H9 (cell line): ENCODE results near the gene CPLX4. TPM values are rescaled to one million over a fixed set of nuclear protein-coding genes. Genes with fewer than 3 reads are reported as not detected.

Experiments used
- DNase-seq: peaks from one replicate; pipeline ENCODE4 v3.0.0-alpha.2; 2017
- H2AFZ ChIP-seq: one replicate; pipeline ENCODE4 v1.6.1; 2013; ENCODE audit warnings: mild to moderate bottlenecking, low read length, control low read depth, moderate library complexity
- H2AK5ac ChIP-seq: 2 replicates; pipeline ENCODE4 v1.6.1; 2013; ENCODE audit warnings: low read length, control low read depth, mixed read lengths; ENCODE audit not compliant: insufficient read length
- H2BK120ac ChIP-seq: one replicate; pipeline ENCODE4 v1.6.1; 2013; ENCODE audit warnings: low read depth, mild to moderate bottlenecking, low read length, control low read depth, inconsistent platforms; ENCODE audit not compliant: poor library complexity, severe bottlenecking
- H2BK12ac ChIP-seq: 2 replicates; pipeline ENCODE4 v1.6.1; 2013; ENCODE audit warnings: low read length, control low read depth, mixed read lengths, low read depth; ENCODE audit not compliant: insufficient read length
- H2BK15ac ChIP-seq: 2 replicates; pipeline ENCODE4 v1.6.1; 2013; ENCODE audit warnings: low read depth, low read length, control low read depth
- H2BK20ac ChIP-seq: one replicate; pipeline ENCODE4 v1.6.1; 2013; ENCODE audit warnings: low read depth, mild to moderate bottlenecking, low read length, control low read depth, inconsistent platforms; ENCODE audit not compliant: poor library complexity, severe bottlenecking
- H2BK5ac ChIP-seq: 2 replicates; pipeline ENCODE4 v1.6.1; 2013; ENCODE audit warnings: low read length, control low read depth, mixed read lengths; ENCODE audit not compliant: insufficient read length
- H3K14ac ChIP-seq: 2 replicates; pipeline ENCODE4 v1.6.1; 2013; ENCODE audit warnings: low read length, control low read depth; ENCODE audit not compliant: insufficient read depth
- H3K18ac ChIP-seq: 2 replicates; pipeline ENCODE4 v1.6.1; 2013; ENCODE audit warnings: low read depth, mild to moderate bottlenecking, mixed read lengths, low read length, control low read depth; ENCODE audit not compliant: insufficient read length
- H3K23ac ChIP-seq: 2 replicates; pipeline ENCODE4 v1.6.1; 2013; ENCODE audit warnings: low read length, control low read depth, mixed read lengths, low read depth; ENCODE audit not compliant: insufficient read length
- H3K23me2 ChIP-seq: 2 replicates; pipeline ENCODE4 v1.6.1; 2013; ENCODE audit warnings: low read depth, mild to moderate bottlenecking, mixed read lengths, low read length, control low read depth; ENCODE audit not compliant: insufficient read length, poor library complexity, severe bottlenecking
- H3K27ac ChIP-seq: 2 replicates; pipeline ENCODE4 v1.5.1; 2013; ENCODE audit warnings: low read length, control low read depth, mixed read lengths, low read depth; ENCODE audit not compliant: insufficient read length
- H3K27me3 ChIP-seq: 2 replicates; pipeline ENCODE4 v1.6.1; 2013; ENCODE audit warnings: low read length, control low read depth, inconsistent platforms; ENCODE audit not compliant: insufficient read depth
- H3K4ac ChIP-seq: 2 replicates; pipeline ENCODE4 v1.6.1; 2013; ENCODE audit warnings: low read depth, mild to moderate bottlenecking, control low read depth, inconsistent platforms, low read length, moderate library complexity
- H3K4me1 ChIP-seq: 2 replicates; pipeline ENCODE4 v1.6.1; 2013; ENCODE audit warnings: low read length, control low read depth, inconsistent platforms; ENCODE audit not compliant: insufficient read depth
- H3K4me2 ChIP-seq: 2 replicates; pipeline ENCODE4 v1.6.1; 2013; ENCODE audit warnings: low read length, control low read depth, mixed read lengths; ENCODE audit not compliant: insufficient read length, insufficient read depth
- H3K56ac ChIP-seq: 2 replicates; pipeline ENCODE4 v1.6.1; 2013; ENCODE audit warnings: low read depth, mild to moderate bottlenecking, mixed read lengths, low read length, control low read depth; ENCODE audit not compliant: insufficient read length
- H3K79me1 ChIP-seq: 2 replicates; pipeline ENCODE4 v1.6.1; 2013; ENCODE audit warnings: low read depth, mild to moderate bottlenecking, moderate library complexity, low read length, control low read depth, inconsistent platforms; ENCODE audit not compliant: insufficient read depth, poor library complexity, severe bottlenecking
- H3K79me2 ChIP-seq: 2 replicates; pipeline ENCODE4 v1.6.1; 2013; ENCODE audit warnings: low read length, control low read depth, inconsistent platforms; ENCODE audit not compliant: insufficient read depth
- H3K9ac ChIP-seq: 2 replicates; pipeline ENCODE4 v1.6.1; 2013; ENCODE audit warnings: low read length, control low read depth, mixed read lengths; ENCODE audit not compliant: insufficient read length; ENCODE audit errors: extremely low read depth
- H3K9me3 ChIP-seq: one replicate; pipeline ENCODE4 v1.6.1; 2013; ENCODE audit warnings: low read depth, low read length, inconsistent platforms; ENCODE audit not compliant: control insufficient read depth
- H3T11ph ChIP-seq: one replicate; pipeline ENCODE4 v1.6.1; 2013; ENCODE audit warnings: mild to moderate bottlenecking, low read length, control low read depth, inconsistent platforms
- H4K20me1 ChIP-seq: one replicate; pipeline ENCODE4 v1.6.1; 2013; ENCODE audit not compliant: control insufficient read depth, insufficient read length, insufficient read depth
- H4K5ac ChIP-seq: 2 replicates; pipeline ENCODE4 v1.6.1; 2013; ENCODE audit warnings: low read depth, mild to moderate bottlenecking, mixed read lengths, low read length, control low read depth; ENCODE audit not compliant: insufficient read length
- H4K8ac ChIP-seq: replicated peaks from 2 replicates; pipeline ENCODE4 v1.6.1; 2013; ENCODE audit warnings: low read length, control low read depth, mixed read lengths, low read depth; ENCODE audit not compliant: insufficient read length
- H4K91ac ChIP-seq: 2 replicates; pipeline ENCODE4 v1.6.1; 2013; ENCODE audit warnings: low read depth, mild to moderate bottlenecking, moderate library complexity, mixed read lengths, low read length, control low read depth; ENCODE audit not compliant: insufficient read length
- H3K27ac Mint-ChIP-seq, 3 experiments: 2 replicates in 2 of 3; 3 replicates in 1 of 3; pipeline ENCODE4 v1.8.0; 2020 to 2021; ENCODE audit warnings: mixed read lengths in 3 of 3, mild to moderate bottlenecking in 1 of 3, moderate library complexity in 1 of 3
- H3K27me3 Mint-ChIP-seq: 2 replicates; pipeline ENCODE4 v1.8.0; 2021; ENCODE audit warnings: low read depth, mild to moderate bottlenecking, moderate library complexity, mixed read lengths
- H3K36me3 Mint-ChIP-seq, 3 experiments: 2 replicates in 2 of 3; 3 replicates in 1 of 3; pipeline ENCODE4 v1.8.0; 2020 to 2021; ENCODE audit warnings: low read depth in 3 of 3, mixed read lengths in 3 of 3; ENCODE audit not compliant: insufficient read depth in 1 of 3
- H3K4me1 Mint-ChIP-seq, 2 experiments: 2 replicates each; pipeline ENCODE4 v1.8.0; 2020; ENCODE audit warnings: mixed read lengths in 2 of 2
- H3K4me3 Mint-ChIP-seq, 2 experiments: 2 replicates in 1 of 2; 3 replicates in 1 of 2; pipeline ENCODE4 v1.8.0; 2020 to 2021; ENCODE audit warnings: mild to moderate bottlenecking in 2 of 2, mixed read lengths in 2 of 2, moderate library complexity in 1 of 2
- H3K9me3 Mint-ChIP-seq, 2 experiments: 2 replicates in 1 of 2; 3 replicates in 1 of 2; pipeline ENCODE4 v1.8.0; 2020; ENCODE audit warnings: mild to moderate bottlenecking in 2 of 2, mixed read lengths in 2 of 2, moderate library complexity in 1 of 2
- WGBS: extraction: QIAGEN DNeasy Blood & Tissue Kit; methylation state at CpG from one replicate; pipeline ENCODE4 v1.1.7; 2013; ENCODE audit warnings: missing lambda C conversion rate, low lambda C conversion rate, mixed read lengths; ENCODE audit not compliant: insufficient read length; ENCODE audit errors: extremely low coverage; 5-methylcytosine and 5-hydroxymethylcytosine counted together
- total RNA-seq: library from RNA; stranded (reverse); gene quantifications from 2 replicates; pipeline ENCODE4 v1.2.1, GENCODE V29; 2021
- TF ChIP-seq, protein P1 (sequence below): fragments of 200-600 bp; sonication (generic); conservative IDR thresholded peaks from 3 replicates; pipeline ENCODE4 v1.8.0; 2021; ENCODE audit warnings: antibody characterized with exemption, mild to moderate bottlenecking

Gene CPLX4
- total RNA-seq, 1 experiment from 2014 or later = not detected

- H3K23me2 ChIP-seq = peaks cover 8% of the 10 kb centered on the region
- H4K5ac ChIP-seq = no peak overlapping the region
- no peak overlapping the region for H3K4ac ChIP-seq
- peaks cover 35% of the 10 kb centered on the region for H3K27me3 ChIP-seq
- no peaks in the 10 kb centered on the region for H3K79me1 ChIP-seq
- TF ChIP-seq, protein P1, sequence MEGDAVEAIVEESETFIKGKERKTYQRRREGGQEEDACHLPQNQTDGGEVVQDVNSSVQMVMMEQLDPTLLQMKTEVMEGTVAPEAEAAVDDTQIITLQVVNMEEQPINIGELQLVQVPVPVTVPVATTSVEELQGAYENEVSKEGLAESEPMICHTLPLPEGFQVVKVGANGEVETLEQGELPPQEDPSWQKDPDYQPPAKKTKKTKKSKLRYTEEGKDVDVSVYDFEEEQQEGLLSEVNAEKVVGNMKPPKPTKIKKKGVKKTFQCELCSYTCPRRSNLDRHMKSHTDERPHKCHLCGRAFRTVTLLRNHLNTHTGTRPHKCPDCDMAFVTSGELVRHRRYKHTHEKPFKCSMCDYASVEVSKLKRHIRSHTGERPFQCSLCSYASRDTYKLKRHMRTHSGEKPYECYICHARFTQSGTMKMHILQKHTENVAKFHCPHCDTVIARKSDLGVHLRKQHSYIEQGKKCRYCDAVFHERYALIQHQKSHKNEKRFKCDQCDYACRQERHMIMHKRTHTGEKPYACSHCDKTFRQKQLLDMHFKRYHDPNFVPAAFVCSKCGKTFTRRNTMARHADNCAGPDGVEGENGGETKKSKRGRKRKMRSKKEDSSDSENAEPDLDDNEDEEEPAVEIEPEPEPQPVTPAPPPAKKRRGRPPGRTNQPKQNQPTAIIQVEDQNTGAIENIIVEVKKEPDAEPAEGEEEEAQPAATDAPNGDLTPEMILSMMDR = no peak
- H3K27ac ChIP-seq = no peak overlapping the region
- no peaks in the 10 kb centered on the region for H3K79me2 ChIP-seq
- no peaks in the 10 kb centered on the region for H3K36me3 Mint-ChIP-seq
- H2BK20ac ChIP-seq = no peak overlapping the region
- no peak overlapping the region for H3K23ac ChIP-seq
- H3K14ac ChIP-seq = no peak overlapping the region
- no peak overlapping the region for H2BK5ac ChIP-seq
- peaks cover 0 to 5% of the 10 kb centered on the region in 2 experiments; a peak in 1 of 5 replicates for H3K9me3 Mint-ChIP-seq
- no peak overlapping the region for H2BK12ac ChIP-seq
- H3T11ph ChIP-seq = no peak overlapping the region
- H3K4me2 ChIP-seq = no peak overlapping the region
- no peaks in the 10 kb centered on the region for H3K9me3 ChIP-seq
- no peak overlapping the region for H3K4me3 Mint-ChIP-seq
- H3K9ac ChIP-seq = no peak overlapping the region
- H3K4me1 Mint-ChIP-seq = peaks cover 22 to 25% of the 10 kb centered on the region in 2 experiments
- no peak overlapping the region for H2AK5ac ChIP-seq
- no peak overlapping the region for H3K56ac ChIP-seq
- H3K4me1 ChIP-seq = no peaks in the 10 kb centered on the region
- DNase-seq = no peak
- H3K27ac Mint-ChIP-seq = no peak overlapping the region
- H2BK120ac ChIP-seq = no peak overlapping the region
- peaks cover 99% of the 10 kb centered on the region for H3K27me3 Mint-ChIP-seq
- no peak overlapping the region for H2BK15ac ChIP-seq
- H3K18ac ChIP-seq = no peak overlapping the region
- no CpG with 5 or more reads among the region's 5 CpGs for WGBS
- H4K8ac ChIP-seq = no peak overlapping the region
- H4K20me1 ChIP-seq = no peaks in the 10 kb centered on the region
- H4K91ac ChIP-seq = no peak overlapping the region
- no peak overlapping the region for H2AFZ ChIP-seq
Measured at GRCh38 chr18:59278793-59279192, 39.7 kb downstream of the CPLX4 start.
